Amygdala (tissue), 56 donors: ENCODE results near the gene TLR5.

ENCODE experiments used
- DNase-seq, 56 donors: peaks; one replicate each; lab custom pipeline; 2025; lab: John Stamatoyannopoulos, UW

Gene TLR5

GRCh38 chr1:223079498-223079897, 63.5 kb downstream of the TLR5 start:
- no peak for DNase-seq

GRCh38 chr1:223077247-223077833, 65.7 kb downstream of the TLR5 start:
- DNase-seq, result no peak

- DNase-seq, result peak in 1 of 56 donors; percentile 0
Observed at GRCh38 chr1:223076362-223076761, 66.7 kb downstream of the TLR5 start.

- DNase-seq, result no peak
Observed at GRCh38 chr1:223075834-223076233, 67.2 kb downstream of the TLR5 start.

- peak in 1 of 56 donors; percentile 4 for DNase-seq
Observed at GRCh38 chr1:223074445-223075300, 68.4 kb downstream of the TLR5 start.

- no peak for DNase-seq
Observed at GRCh38 chr1:223068900-223069665, 74.0 kb downstream of the TLR5 start.

- DNase-seq, result no peak
Observed at GRCh38 chr1:223067914-223068313, 75.1 kb downstream of the TLR5 start.

- no peak for DNase-seq
Observed at GRCh38 chr1:223066415-223066814, 76.6 kb downstream of the TLR5 start.

GRCh38 chr1:223062177-223062576, 80.9 kb downstream of the TLR5 start:
- no peak for DNase-seq

GRCh38 chr1:223059526-223059925, 83.5 kb downstream of the TLR5 start:
- no peak for DNase-seq
